ENCODE results near the gene CD46.

The CD46 gene

DNA sequence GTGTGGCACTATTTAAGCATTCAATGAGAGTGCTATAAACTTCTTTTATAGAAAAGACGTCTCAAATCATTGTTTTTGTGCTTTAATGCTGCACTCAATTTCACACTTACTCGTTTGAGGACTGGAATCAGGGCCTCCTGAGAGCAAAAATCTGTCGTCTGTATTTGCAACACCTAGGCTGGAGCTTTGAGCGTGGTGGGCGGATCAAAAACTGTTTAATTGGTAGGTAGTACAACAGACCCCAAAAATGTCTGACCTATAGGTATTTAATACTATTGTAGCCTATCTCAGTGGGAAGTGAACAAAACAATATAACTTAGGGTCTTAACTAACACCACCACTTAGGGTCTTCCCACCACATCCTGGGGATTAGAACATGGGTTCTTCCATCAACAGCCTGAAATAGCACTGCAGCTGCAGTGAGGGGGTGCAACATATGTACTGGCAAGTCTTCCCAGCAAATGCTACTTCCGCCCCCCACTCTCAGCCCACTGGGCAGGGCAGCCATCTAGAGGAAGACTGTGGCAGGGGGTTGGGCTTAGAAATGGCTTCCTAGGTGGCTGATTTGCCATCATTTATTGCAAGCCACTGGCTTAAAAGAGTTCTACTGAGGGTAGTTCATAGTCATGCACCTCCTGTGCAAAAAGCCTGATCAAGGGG lies 48.3 kb downstream of the CD46 start:
- peaks cover 2% of the 10 kb centered on the region for H3F3A ChIP-seq (ENCODE audit: control insufficient read depth, insufficient read depth)
- H3K4me1 ChIP-seq (ENCODE audit: control insufficient read depth, low read length): peaks cover 7% of the 10 kb centered on the region
- H3K4me3 ChIP-seq (ENCODE audit: low read length): no peak overlapping the region
- TF ChIP-seq, protein P1, sequence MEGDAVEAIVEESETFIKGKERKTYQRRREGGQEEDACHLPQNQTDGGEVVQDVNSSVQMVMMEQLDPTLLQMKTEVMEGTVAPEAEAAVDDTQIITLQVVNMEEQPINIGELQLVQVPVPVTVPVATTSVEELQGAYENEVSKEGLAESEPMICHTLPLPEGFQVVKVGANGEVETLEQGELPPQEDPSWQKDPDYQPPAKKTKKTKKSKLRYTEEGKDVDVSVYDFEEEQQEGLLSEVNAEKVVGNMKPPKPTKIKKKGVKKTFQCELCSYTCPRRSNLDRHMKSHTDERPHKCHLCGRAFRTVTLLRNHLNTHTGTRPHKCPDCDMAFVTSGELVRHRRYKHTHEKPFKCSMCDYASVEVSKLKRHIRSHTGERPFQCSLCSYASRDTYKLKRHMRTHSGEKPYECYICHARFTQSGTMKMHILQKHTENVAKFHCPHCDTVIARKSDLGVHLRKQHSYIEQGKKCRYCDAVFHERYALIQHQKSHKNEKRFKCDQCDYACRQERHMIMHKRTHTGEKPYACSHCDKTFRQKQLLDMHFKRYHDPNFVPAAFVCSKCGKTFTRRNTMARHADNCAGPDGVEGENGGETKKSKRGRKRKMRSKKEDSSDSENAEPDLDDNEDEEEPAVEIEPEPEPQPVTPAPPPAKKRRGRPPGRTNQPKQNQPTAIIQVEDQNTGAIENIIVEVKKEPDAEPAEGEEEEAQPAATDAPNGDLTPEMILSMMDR (IDR thresholded peaks at IDR 0.05; ENCODE audit: low read depth, low read length, poor library complexity, severe bottlenecking): no peak
- no peak for TF ChIP-seq EZH2phosphoT487 (IDR thresholded peaks at IDR 0.05; ENCODE audit: borderline replicate concordance, low read length)
- no peak overlapping the region for H3K27ac ChIP-seq (ENCODE audit: low read depth, low read length)
- H3K9me3 ChIP-seq (ENCODE audit: control insufficient read depth, insufficient read depth, low read length): no peaks in the 10 kb centered on the region
- no peaks in the 10 kb centered on the region for H3K9me2 ChIP-seq (replicated peaks; ENCODE audit: control insufficient read depth, low read length)
- no peaks in the 10 kb centered on the region for H3K27me3 ChIP-seq (ENCODE audit: control insufficient read depth, low read length)
- H3K36me3 ChIP-seq (ENCODE audit: control insufficient read depth, low read length): peaks cover 32% of the 10 kb centered on the region
- no peak overlapping the region for H3K4me2 ChIP-seq (ENCODE audit: low read length)
- no peaks in the 10 kb centered on the region for H3K79me2 ChIP-seq (ENCODE audit: control insufficient read depth, low read length)
- H4K20me1 ChIP-seq (ENCODE audit: control insufficient read depth, insufficient read depth, low read depth, low read length): 0 out of 2 replicates have a peak, but pooled peaks cover 2% of the 10 kb centered on the region

DNA sequence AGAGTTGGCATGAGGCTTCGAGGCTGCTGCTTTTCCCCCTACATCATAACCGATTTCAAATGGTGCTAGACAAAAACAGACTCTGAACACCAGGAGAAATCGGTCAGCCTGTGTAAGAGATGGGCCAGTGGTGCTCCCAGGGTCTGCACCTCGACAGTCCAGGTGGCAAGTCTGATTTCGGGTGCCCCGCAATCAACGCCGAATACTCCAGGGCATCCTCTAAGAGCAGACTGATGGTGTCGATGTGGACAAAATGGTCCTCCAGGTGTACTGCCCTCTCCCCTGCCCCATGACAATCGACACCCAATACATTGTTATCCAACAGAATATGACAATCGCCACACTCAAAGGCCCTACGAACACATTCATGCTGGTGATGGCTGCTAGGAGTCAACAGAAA lies 50.0 kb downstream of the CD46 start:
- peaks cover 2% of the 10 kb centered on the region for H3F3A ChIP-seq (ENCODE audit: control insufficient read depth, insufficient read depth)
- H3K79me2 ChIP-seq (ENCODE audit: control insufficient read depth, low read length): no peaks in the 10 kb centered on the region
- no peak overlapping the region for H3K27ac ChIP-seq (ENCODE audit: low read depth, low read length)
- peaks cover 18% of the 10 kb centered on the region for H3K4me1 ChIP-seq (ENCODE audit: control insufficient read depth, low read length)
- H3K36me3 ChIP-seq (ENCODE audit: control insufficient read depth, low read length): peaks cover 43% of the 10 kb centered on the region
- no peaks in the 10 kb centered on the region for H4K20me1 ChIP-seq (ENCODE audit: control insufficient read depth, insufficient read depth, low read depth, low read length)
- no peaks in the 10 kb centered on the region for H3K9me3 ChIP-seq (ENCODE audit: control insufficient read depth, insufficient read depth, low read length)
- TF ChIP-seq, protein P1 (IDR thresholded peaks at IDR 0.05; ENCODE audit: low read depth, low read length, poor library complexity, severe bottlenecking): no peak
- no peak for TF ChIP-seq EZH2phosphoT487 (IDR thresholded peaks at IDR 0.05; ENCODE audit: borderline replicate concordance, low read length)
- H3K4me3 ChIP-seq (ENCODE audit: low read length): no peak overlapping the region
- no peaks in the 10 kb centered on the region for H3K27me3 ChIP-seq (ENCODE audit: control insufficient read depth, low read length)
- H3K9me2 ChIP-seq (replicated peaks; ENCODE audit: control insufficient read depth, low read length): no peaks in the 10 kb centered on the region
- no peak overlapping the region for H3K4me2 ChIP-seq (ENCODE audit: low read length)

DNA sequence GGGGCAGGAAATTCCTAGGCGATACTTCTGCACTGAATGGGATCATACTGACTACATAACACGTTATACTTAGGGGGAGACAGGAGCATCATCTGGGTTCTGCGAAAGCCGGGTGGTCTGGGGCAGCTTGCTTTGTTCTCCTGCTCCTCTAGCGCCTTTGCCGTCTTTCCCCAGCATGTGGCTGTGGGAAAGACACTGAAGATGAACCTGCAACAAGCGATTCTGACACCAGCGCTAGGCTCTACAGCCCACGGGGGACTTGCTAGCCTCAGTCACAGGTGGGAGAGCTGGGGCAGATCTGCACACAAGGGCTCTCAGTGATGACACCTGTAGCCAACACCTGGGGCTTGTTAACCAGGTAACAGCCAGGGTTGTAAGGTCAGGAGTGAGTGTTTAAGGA lies 51.8 kb downstream of the CD46 start:
- Histone ChIP-seq H3K79me2 (ENCODE audit: control insufficient read depth, low read length) (no peaks in the 10 kb centered on the region), H3K27ac (ENCODE audit: low read depth, low read length) (no peak overlapping the region), H3K9me3 (ENCODE audit: control insufficient read depth, insufficient read depth, low read length) (no peaks in the 10 kb centered on the region), H3K27me3 (ENCODE audit: control insufficient read depth, low read length) (no peaks in the 10 kb centered on the region), H3K36me3 (ENCODE audit: control insufficient read depth, low read length) (peaks cover 59% of the 10 kb centered on the region), H3F3A (ENCODE audit: control insufficient read depth, insufficient read depth) (peaks cover 2% of the 10 kb centered on the region), H3K9me2 (replicated peaks; ENCODE audit: control insufficient read depth, low read length) (no peaks in the 10 kb centered on the region), H4K20me1 (ENCODE audit: control insufficient read depth, insufficient read depth, low read depth, low read length) (no peaks in the 10 kb centered on the region), H3K4me3 (ENCODE audit: low read length) (no peak overlapping the region), H3K4me1 (ENCODE audit: control insufficient read depth, low read length) (peaks cover 33% of the 10 kb centered on the region), H3K4me2 (ENCODE audit: low read length) (no peak overlapping the region)
- TF ChIP-seq, protein P1 (IDR thresholded peaks at IDR 0.05; ENCODE audit: low read depth, low read length, poor library complexity, severe bottlenecking): no peak
- TF ChIP-seq EZH2phosphoT487 (IDR thresholded peaks at IDR 0.05; ENCODE audit: borderline replicate concordance, low read length): no peak

Measured in DOHH2 (cell line).